Nephron (organoid): ENCODE results near the gene IFNA13.
A peak's percentile ranks its signal among the peaks of the same experiment; 100 is the strongest.

ENCODE experiments used
- H3K27ac Mint-ChIP-seq, 3 experiments: 2 replicates each; pipeline ENCODE4 v1.8.0; 2020; ENCODE audit warnings: mixed read lengths in 3 of 3, mild to moderate bottlenecking in 2 of 3, moderate library complexity in 1 of 3
- H3K27me3 Mint-ChIP-seq: 2 replicates; pipeline ENCODE4 v1.8.0; 2021; ENCODE audit warnings: low read depth, mild to moderate bottlenecking, moderate library complexity, mixed read lengths
- H3K36me3 Mint-ChIP-seq: 2 replicates; pipeline ENCODE4 v1.8.0; 2020; ENCODE audit warnings: low read depth, mixed read lengths
- H3K4me1 Mint-ChIP-seq: 2 replicates; pipeline ENCODE4 v1.8.0; 2020; ENCODE audit warnings: mixed read lengths
- H3K4me3 Mint-ChIP-seq, 3 experiments: 2 replicates each; pipeline ENCODE4 v1.8.0; 2020; ENCODE audit warnings: mild to moderate bottlenecking in 3 of 3, mixed read lengths in 3 of 3, moderate library complexity in 2 of 3
- H3K9me3 Mint-ChIP-seq: 2 replicates; pipeline ENCODE4 v1.8.0; 2020; ENCODE audit warnings: mixed read lengths
- TF ChIP-seq, protein P1 (sequence below), 3 experiments: fragments of 200-600 bp; sonication (generic); IDR thresholded peaks; one replicate each; pipeline ENCODE4 v1.5.0; 2021; ENCODE audit warnings: antibody characterized with exemption in 3 of 3; ENCODE audit not compliant: unreplicated experiment in 3 of 3

Gene IFNA13

GRCh38 chr9:21412107-21412506 lies 44.2 kb upstream of the IFNA13 start:
- Mint-ChIP-seq H3K4me3 (no peak overlapping the region), H3K4me1 (no peaks in the 10 kb centered on the region), H3K27me3 (peaks cover under 1% of the 10 kb centered on the region), H3K36me3 (no peaks in the 10 kb centered on the region), H3K27ac (no peak overlapping the region), H3K9me3 (no peaks in the 10 kb centered on the region)
- TF ChIP-seq, protein P1, sequence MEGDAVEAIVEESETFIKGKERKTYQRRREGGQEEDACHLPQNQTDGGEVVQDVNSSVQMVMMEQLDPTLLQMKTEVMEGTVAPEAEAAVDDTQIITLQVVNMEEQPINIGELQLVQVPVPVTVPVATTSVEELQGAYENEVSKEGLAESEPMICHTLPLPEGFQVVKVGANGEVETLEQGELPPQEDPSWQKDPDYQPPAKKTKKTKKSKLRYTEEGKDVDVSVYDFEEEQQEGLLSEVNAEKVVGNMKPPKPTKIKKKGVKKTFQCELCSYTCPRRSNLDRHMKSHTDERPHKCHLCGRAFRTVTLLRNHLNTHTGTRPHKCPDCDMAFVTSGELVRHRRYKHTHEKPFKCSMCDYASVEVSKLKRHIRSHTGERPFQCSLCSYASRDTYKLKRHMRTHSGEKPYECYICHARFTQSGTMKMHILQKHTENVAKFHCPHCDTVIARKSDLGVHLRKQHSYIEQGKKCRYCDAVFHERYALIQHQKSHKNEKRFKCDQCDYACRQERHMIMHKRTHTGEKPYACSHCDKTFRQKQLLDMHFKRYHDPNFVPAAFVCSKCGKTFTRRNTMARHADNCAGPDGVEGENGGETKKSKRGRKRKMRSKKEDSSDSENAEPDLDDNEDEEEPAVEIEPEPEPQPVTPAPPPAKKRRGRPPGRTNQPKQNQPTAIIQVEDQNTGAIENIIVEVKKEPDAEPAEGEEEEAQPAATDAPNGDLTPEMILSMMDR (IDR thresholded peaks at IDR 0.05; ENCODE audit: unreplicated experiment in 3 of 3) = no peak

- no peaks in the 10 kb centered on the region for H3K4me1 Mint-ChIP-seq
- no peak within 1 kb of the TSS for H3K27ac Mint-ChIP-seq
- H3K36me3 Mint-ChIP-seq = no peaks in the 10 kb centered on the region
- no peaks in the 10 kb centered on the region for H3K9me3 Mint-ChIP-seq
- TF ChIP-seq, protein P1 (IDR thresholded peaks at IDR 0.05; ENCODE audit: unreplicated experiment in 3 of 3) = no peak
- H3K4me3 Mint-ChIP-seq = no peak within 1 kb of the TSS
- peaks cover 20% of the 10 kb centered on the region for H3K27me3 Mint-ChIP-seq
Measured at GRCh38 chr9:21408817-21409216, 41.0 kb upstream of the IFNA13 start, which contains the start of gene IFNA8. IFNA8 (plus strand) TSS chr9:21409117; CDS start chr9:21409177, 60 bp downstream.

DNA sequence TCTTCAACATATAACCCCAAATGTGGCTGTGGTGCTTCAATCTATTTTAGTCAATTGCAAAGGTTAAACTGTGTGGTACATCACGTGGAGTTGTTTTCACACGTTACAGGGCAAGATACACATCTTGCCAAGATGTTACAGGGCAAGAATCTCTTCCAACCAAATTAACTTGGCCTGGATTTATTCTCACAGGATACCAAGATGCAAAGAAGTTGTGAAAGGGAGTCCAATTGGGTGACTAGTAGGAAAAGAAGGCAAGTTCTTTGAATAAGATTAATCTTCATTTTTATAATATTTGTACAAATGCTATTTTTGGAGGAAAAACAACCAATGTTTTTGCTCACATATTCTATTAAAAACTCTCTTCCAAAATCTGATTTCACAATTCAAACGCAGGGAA lies 36.3 kb upstream of the IFNA13 start:
- Mint-ChIP-seq H3K27me3 (peaks cover 62% of the 10 kb centered on the region), H3K36me3 (no peaks in the 10 kb centered on the region), H3K27ac (no peak overlapping the region), H3K4me3 (no peak overlapping the region), H3K9me3 (no peaks in the 10 kb centered on the region), H3K4me1 (no peaks in the 10 kb centered on the region)
- TF ChIP-seq, protein P1 (IDR thresholded peaks at IDR 0.05; ENCODE audit: unreplicated experiment in 3 of 3) = no peak

DNA sequence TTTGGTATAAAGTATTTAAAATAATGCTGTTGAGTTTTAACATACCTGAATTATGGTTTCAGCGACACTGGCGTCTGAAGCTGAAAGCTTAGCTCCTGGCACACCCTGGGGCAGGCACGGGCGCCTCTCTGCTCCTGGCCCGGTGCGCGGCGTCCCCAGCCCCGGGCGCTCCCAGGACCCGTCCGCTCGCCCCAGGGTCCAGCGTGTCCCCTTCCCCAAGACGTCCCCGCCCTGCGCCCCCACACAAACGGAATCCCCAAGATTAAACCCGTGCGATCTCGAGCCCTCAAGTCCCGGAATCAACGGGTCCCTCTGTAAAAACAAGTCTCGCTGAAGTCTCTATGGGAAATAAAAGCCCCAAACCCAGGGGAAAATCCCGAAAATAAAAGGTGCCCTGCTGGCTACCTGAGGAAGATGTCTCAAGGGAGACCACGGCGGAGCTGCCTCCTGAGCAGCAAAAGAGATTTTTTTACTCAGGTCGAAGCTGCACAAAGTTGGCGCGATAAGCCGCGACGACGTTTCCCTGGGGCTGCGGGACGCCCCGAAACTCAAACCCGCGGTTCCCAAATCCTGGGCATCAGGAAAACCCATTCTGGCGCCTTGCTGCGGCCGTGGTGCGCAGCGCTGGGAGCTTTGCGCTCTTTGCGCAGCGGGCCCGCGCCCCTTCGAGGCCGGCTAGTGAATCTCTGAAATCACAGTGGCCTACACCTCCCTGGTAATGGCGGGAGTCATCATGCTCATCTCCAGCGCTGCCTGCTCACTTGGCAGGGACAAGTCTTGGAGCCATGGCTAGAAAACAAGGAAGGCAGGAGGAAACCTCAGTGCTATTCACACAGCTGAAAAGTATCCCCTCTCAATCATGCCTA lies 34.8 kb upstream of the IFNA13 start:
- Mint-ChIP-seq H3K4me1 (no peaks in the 10 kb centered on the region), H3K27ac (no peak overlapping the region)
- TF ChIP-seq, protein P1 (IDR thresholded peaks at IDR 0.05; ENCODE audit: unreplicated experiment in 3 of 3) = no peak

GRCh38 chr9:21399956-21400355 lies 32.1 kb upstream of the IFNA13 start:
- Mint-ChIP-seq H3K36me3 (no peaks in the 10 kb centered on the region), H3K27me3 (peaks cover 85% of the 10 kb centered on the region), H3K9me3 (no peaks in the 10 kb centered on the region), H3K4me3 (no peak overlapping the region), H3K27ac (no peak overlapping the region), H3K4me1 (no peaks in the 10 kb centered on the region)
- TF ChIP-seq, protein P1 (IDR thresholded peaks at IDR 0.05; ENCODE audit: unreplicated experiment in 3 of 3) = no peak

More for the DNA sequence above, 34.8 kb upstream of the IFNA13 start:
- Mint-ChIP-seq H3K4me3 (peak overlapping the region; percentile 71 to 77 (median 72)), H3K36me3 (no peaks in the 10 kb centered on the region), H3K9me3 (no peaks in the 10 kb centered on the region), H3K27me3 (peaks cover 75% of the 10 kb centered on the region)
